DOHH2 (cell line): Measurements from ENCODE around the gene TAS2R40.

Source experiments
- CTCF ChIP-seq: fragments of 200-600 bp; sonication (generic); IDR thresholded peaks from one replicate; pipeline ENCODE4 v1.5.1; 2014; ENCODE audit warnings: antibody characterized with exemption, mild to moderate bottlenecking, low read depth, low read length; ENCODE audit not compliant: poor library complexity, severe bottlenecking
- EZH2phosphoT487 ChIP-seq: fragments of 200-600 bp; sonication (generic); IDR thresholded peaks from 2 replicates; pipeline ENCODE4 v1.6.1; 2017; ENCODE audit warnings: borderline replicate concordance, mild to moderate bottlenecking, antibody characterized with exemption, low read length, moderate library complexity, mixed read lengths

GRCh38 chr7:143210541-143210940 lies 11.3 kb upstream of the TAS2R40 start:
- TF ChIP-seq CTCF (no peak), EZH2phosphoT487 (no peak)
